Inflammatory macrophage (primary cell): ENCODE measurements around the gene ERCC2.

Experiments
- DNase-seq, 2 donors: peaks; one replicate each; pipeline ENCODE4 v3.0.0-alpha.2; 2020 to 2022

The ERCC2 gene

GRCh38 chr19:45303269-45304060 lies 66.9 kb downstream of the ERCC2 start:
- DNase-seq: no peak

GRCh38 chr19:45302416-45302815 lies 68.0 kb downstream of the ERCC2 start:
- DNase-seq: no peak
